Measurements from ENCODE around the gene ZNF528. TPM values are rescaled to one million over a fixed set of nuclear protein-coding genes. Genes with fewer than 3 reads are reported as not detected.

ZNF528 gene
- polyA plus RNA-seq, 1 experiment, result 29.3 TPM

GRCh38 chr19:52464798-52465470 lies 67.3 kb downstream of the ZNF528 start:
- ChIA-PET CTCF (no interaction called here), POLR2A (no interaction called here)
- DNase-seq (ENCODE audit: low read depth, low spot score), result no peak
- Histone ChIP-seq H3K27me3 (ENCODE audit: control insufficient read depth, insufficient read depth, low read length) (no peaks in the 10 kb centered on the region), H3K27ac (ENCODE audit: low read depth, low read length) (no peak overlapping the region), H3K4me3 (ENCODE audit: low read depth, low read length) (no peak overlapping the region), H3K9me3 (ENCODE audit: control insufficient read depth, insufficient read depth, low read length) (peaks cover 44% of the 10 kb centered on the region)
- TF ChIP-seq CTCF (IDR thresholded peaks at IDR 0.05; ENCODE audit: low read depth, low read length), result no peak

Small RNAs within 50 kb of the gene (small RNA-seq; reads per million reads assigned to genes)
- not detected for gene AC010332.1 (ENCODE audit: insufficient read length, low read depth)

Other genes with a start within 250 kb of the ZNF528 start
- 3.2 and 3.7 TPM in 2 replicates for gene ZNF836, start 226.2 kb upstream of the ZNF528 start, polyA plus RNA-seq (2011; rRNA removed)
- 158 and 243 TPM in 2 replicates for gene PPP2R1A, start 207.8 kb upstream of the ZNF528 start, polyA plus RNA-seq (2011; rRNA removed)
- gene ZNF766, start 128.3 kb upstream of the ZNF528 start, polyA plus RNA-seq (2011; rRNA removed), result 9.2 and 14.0 TPM in 2 replicates
- 11.9 TPM in 2 replicates for gene ZNF480, start 100.7 kb upstream of the ZNF528 start, polyA plus RNA-seq (2011; rRNA removed)
- gene ZNF610, start 61.6 kb upstream of the ZNF528 start, polyA plus RNA-seq (2011; rRNA removed), result 4.4 and 5.5 TPM in 2 replicates
- 15.6 and 19.9 TPM in 2 replicates for gene ZNF880, start 27.9 kb upstream of the ZNF528 start, polyA plus RNA-seq (2011; rRNA removed)
- gene ZNF534, start 31.3 kb downstream of the ZNF528 start, polyA plus RNA-seq (2011; rRNA removed), result 0.04 and 0.05 TPM in 2 replicates
- 4.3 TPM in 2 replicates for gene ZNF578, start 55.7 kb downstream of the ZNF528 start, polyA plus RNA-seq (2011; rRNA removed)
- 5.3 and 7.7 TPM in 2 replicates for gene ZNF808, start 129.8 kb downstream of the ZNF528 start, polyA plus RNA-seq (2011; rRNA removed)
- 6.6 and 8.2 TPM in 2 replicates for gene ZNF701, start 172.4 kb downstream of the ZNF528 start, polyA plus RNA-seq (2011; rRNA removed)
- gene ZNF83, start 240.5 kb downstream of the ZNF528 start, polyA plus RNA-seq (2011; rRNA removed), result 41.4 and 53.1 TPM in 2 replicates

Measured in AG04450 (cell line).